ENCODE measurements around the gene FBXW12. TPM values are rescaled to one million over a fixed set of nuclear protein-coding genes. Genes with fewer than 3 reads are reported as not detected.

Gene FBXW12
- total RNA-seq, 1 experiment from 2014 or later = not detected

GRCh38 chr3:48413611-48414010, 41.6 kb downstream of the FBXW12 start:
- H3K27me3 ChIP-seq (ENCODE audit: low read length) = no peaks in the 10 kb centered on the region
- no peak overlapping the region for H2AFZ ChIP-seq (ENCODE audit: low read length)
- H3K9ac ChIP-seq (ENCODE audit: low read length) = no peak overlapping the region
- H3K4me2 ChIP-seq (ENCODE audit: low read depth, low read length, poor library complexity, severe bottlenecking) = no peak overlapping the region
- H3K79me2 ChIP-seq (ENCODE audit: low read length) = no peaks in the 10 kb centered on the region
- H3K36me3 ChIP-seq (ENCODE audit: insufficient read depth, low read length) = no peaks in the 10 kb centered on the region; the same call in 1 of the 2 replicates
- H4K20me1 ChIP-seq (ENCODE audit: insufficient read depth, low read depth, low read length) = no peaks in the 10 kb centered on the region
- H3K9me3 ChIP-seq (ENCODE audit: low read length) = no peaks in the 10 kb centered on the region
- no peak for DNase-seq
- no peaks in the 10 kb centered on the region for H3K9me2 ChIP-seq (replicated peaks; ENCODE audit: insufficient read depth, low read length)
- H3K4me3 ChIP-seq (ENCODE audit: low read length) = no peak overlapping the region
- H3K4me1 ChIP-seq (ENCODE audit: low read length) = no peaks in the 10 kb centered on the region
- H3K27ac ChIP-seq (ENCODE audit: low read length) = no peak overlapping the region

- H3K9me3 ChIP-seq (ENCODE audit: low read length) = no peaks in the 10 kb centered on the region
- no peak overlapping the region for H2AFZ ChIP-seq (ENCODE audit: low read length)
- no peak for DNase-seq
- H3K4me2 ChIP-seq (ENCODE audit: low read depth, low read length, poor library complexity, severe bottlenecking) = no peak overlapping the region
- H4K20me1 ChIP-seq (ENCODE audit: insufficient read depth, low read depth, low read length) = no peaks in the 10 kb centered on the region
- no peaks in the 10 kb centered on the region for H3K9me2 ChIP-seq (replicated peaks; ENCODE audit: insufficient read depth, low read length)
- no peak overlapping the region for H3K4me3 ChIP-seq (ENCODE audit: low read length)
- H3K79me2 ChIP-seq (ENCODE audit: low read length) = no peaks in the 10 kb centered on the region
- H3K27me3 ChIP-seq (ENCODE audit: low read length) = no peaks in the 10 kb centered on the region
- no peaks in the 10 kb centered on the region for H3K4me1 ChIP-seq (ENCODE audit: low read length)
- H3K36me3 ChIP-seq (ENCODE audit: insufficient read depth, low read length) = no peaks in the 10 kb centered on the region; the same call in 1 of the 2 replicates
- H3K27ac ChIP-seq (ENCODE audit: low read length) = no peak overlapping the region
- no peak overlapping the region for H3K9ac ChIP-seq (ENCODE audit: low read length)
Observed at GRCh38 chr3:48414376-48415250, 42.6 kb downstream of the FBXW12 start.

GRCh38 chr3:48415251-48415953, 43.4 kb downstream of the FBXW12 start:
- H3K9me3 ChIP-seq (ENCODE audit: low read length) = no peaks in the 10 kb centered on the region
- no peaks in the 10 kb centered on the region for H3K9me2 ChIP-seq (replicated peaks; ENCODE audit: insufficient read depth, low read length)
- H3K36me3 ChIP-seq (ENCODE audit: insufficient read depth, low read length) = no peaks in the 10 kb centered on the region; the same call in 1 of the 2 replicates

GRCh38 chr3:48416091-48416505, 44.1 kb downstream of the FBXW12 start:
- H3K9me3 ChIP-seq (ENCODE audit: low read length) = no peaks in the 10 kb centered on the region
- no peaks in the 10 kb centered on the region for H3K4me1 ChIP-seq (ENCODE audit: low read length)
- no peak for DNase-seq

More at GRCh38 chr3:48415251-48415953, 43.4 kb downstream of the FBXW12 start:
- H2AFZ ChIP-seq (ENCODE audit: low read length) = no peak overlapping the region
- DNase-seq = no peak
- no peak overlapping the region for H3K9ac ChIP-seq (ENCODE audit: low read length)
- H3K27ac ChIP-seq (ENCODE audit: low read length) = no peak overlapping the region
- no peak overlapping the region for H3K4me2 ChIP-seq (ENCODE audit: low read depth, low read length, poor library complexity, severe bottlenecking)
- no peaks in the 10 kb centered on the region for H3K79me2 ChIP-seq (ENCODE audit: low read length)
- no peaks in the 10 kb centered on the region for H3K27me3 ChIP-seq (ENCODE audit: low read length)
- H4K20me1 ChIP-seq (ENCODE audit: insufficient read depth, low read depth, low read length) = no peaks in the 10 kb centered on the region
- H3K4me1 ChIP-seq (ENCODE audit: low read length) = no peaks in the 10 kb centered on the region
- H3K4me3 ChIP-seq (ENCODE audit: low read length) = no peak overlapping the region

GRCh38 chr3:48416546-48416945, 44.5 kb downstream of the FBXW12 start:
- no peaks in the 10 kb centered on the region for H3K9me2 ChIP-seq (replicated peaks; ENCODE audit: insufficient read depth, low read length)
- no peaks in the 10 kb centered on the region; the same call in 1 of the 2 replicates for H3K36me3 ChIP-seq (ENCODE audit: insufficient read depth, low read length)
- no peaks in the 10 kb centered on the region for H3K4me1 ChIP-seq (ENCODE audit: low read length)
- H3K27ac ChIP-seq (ENCODE audit: low read length) = no peak overlapping the region
- no peak overlapping the region for H3K4me3 ChIP-seq (ENCODE audit: low read length)
- no peak for DNase-seq
- H3K9ac ChIP-seq (ENCODE audit: low read length) = no peak overlapping the region
- H3K79me2 ChIP-seq (ENCODE audit: low read length) = no peaks in the 10 kb centered on the region; the same call in 1 of the 2 replicates
- no peak overlapping the region for H3K4me2 ChIP-seq (ENCODE audit: low read depth, low read length, poor library complexity, severe bottlenecking)
- H3K27me3 ChIP-seq (ENCODE audit: low read length) = no peaks in the 10 kb centered on the region
- no peaks in the 10 kb centered on the region for H3K9me3 ChIP-seq (ENCODE audit: low read length)
- no peak overlapping the region for H2AFZ ChIP-seq (ENCODE audit: low read length)
- no peaks in the 10 kb centered on the region for H4K20me1 ChIP-seq (ENCODE audit: insufficient read depth, low read depth, low read length)

More at GRCh38 chr3:48416091-48416505, 44.1 kb downstream of the FBXW12 start:
- Histone ChIP-seq H2AFZ (ENCODE audit: low read length) (no peak overlapping the region), H3K9me2 (replicated peaks; ENCODE audit: insufficient read depth, low read length) (no peaks in the 10 kb centered on the region), H3K4me2 (ENCODE audit: low read depth, low read length, poor library complexity, severe bottlenecking) (no peak overlapping the region), H4K20me1 (ENCODE audit: insufficient read depth, low read depth, low read length) (no peaks in the 10 kb centered on the region), H3K36me3 (ENCODE audit: insufficient read depth, low read length) (no peaks in the 10 kb centered on the region; the same call in 1 of the 2 replicates), H3K4me3 (ENCODE audit: low read length) (no peak overlapping the region), H3K79me2 (ENCODE audit: low read length) (no peaks in the 10 kb centered on the region), H3K9ac (ENCODE audit: low read length) (no peak overlapping the region), H3K27me3 (ENCODE audit: low read length) (no peaks in the 10 kb centered on the region), H3K27ac (ENCODE audit: low read length) (no peak overlapping the region)

GRCh38 chr3:48417529-48418108, 45.6 kb downstream of the FBXW12 start:
- Histone ChIP-seq H3K4me2 (ENCODE audit: low read depth, low read length, poor library complexity, severe bottlenecking) (no peak overlapping the region), H3K9ac (ENCODE audit: low read length) (no peak overlapping the region)

GRCh38 chr3:48418140-48418539, 46.1 kb downstream of the FBXW12 start:
- Histone ChIP-seq H4K20me1 (ENCODE audit: insufficient read depth, low read depth, low read length) (no peaks in the 10 kb centered on the region), H2AFZ (ENCODE audit: low read length) (no peak overlapping the region), H3K27me3 (ENCODE audit: low read length) (no peaks in the 10 kb centered on the region), H3K4me2 (ENCODE audit: low read depth, low read length, poor library complexity, severe bottlenecking) (no peak overlapping the region), H3K9ac (ENCODE audit: low read length) (no peak overlapping the region), H3K4me3 (ENCODE audit: low read length) (no peak overlapping the region), H3K9me2 (replicated peaks; ENCODE audit: insufficient read depth, low read length) (no peaks in the 10 kb centered on the region), H3K9me3 (ENCODE audit: low read length) (no peaks in the 10 kb centered on the region), H3K36me3 (ENCODE audit: insufficient read depth, low read length) (no peaks in the 10 kb centered on the region; the same call in 1 of the 2 replicates), H3K4me1 (ENCODE audit: low read length) (peaks cover 4% of the 10 kb centered on the region), H3K27ac (ENCODE audit: low read length) (no peak overlapping the region), H3K79me2 (ENCODE audit: low read length) (peaks cover under 1% of the 10 kb centered on the region; the same call in 1 of the 2 replicates)
- no peak for DNase-seq

More at GRCh38 chr3:48417529-48418108, 45.6 kb downstream of the FBXW12 start:
- H2AFZ ChIP-seq (ENCODE audit: low read length) = no peak overlapping the region
- H3K4me3 ChIP-seq (ENCODE audit: low read length) = no peak overlapping the region
- no peak for DNase-seq
- no peaks in the 10 kb centered on the region; the same call in 1 of the 2 replicates for H3K79me2 ChIP-seq (ENCODE audit: low read length)
- no peaks in the 10 kb centered on the region for H3K27me3 ChIP-seq (ENCODE audit: low read length)
- H3K27ac ChIP-seq (ENCODE audit: low read length) = no peak overlapping the region
- no peaks in the 10 kb centered on the region for H4K20me1 ChIP-seq (ENCODE audit: insufficient read depth, low read depth, low read length)
- no peaks in the 10 kb centered on the region for H3K9me3 ChIP-seq (ENCODE audit: low read length)
- H3K36me3 ChIP-seq (ENCODE audit: insufficient read depth, low read length) = no peaks in the 10 kb centered on the region; the same call in 1 of the 2 replicates
- no peaks in the 10 kb centered on the region for H3K4me1 ChIP-seq (ENCODE audit: low read length)
- no peaks in the 10 kb centered on the region for H3K9me2 ChIP-seq (replicated peaks; ENCODE audit: insufficient read depth, low read length)

DNA sequence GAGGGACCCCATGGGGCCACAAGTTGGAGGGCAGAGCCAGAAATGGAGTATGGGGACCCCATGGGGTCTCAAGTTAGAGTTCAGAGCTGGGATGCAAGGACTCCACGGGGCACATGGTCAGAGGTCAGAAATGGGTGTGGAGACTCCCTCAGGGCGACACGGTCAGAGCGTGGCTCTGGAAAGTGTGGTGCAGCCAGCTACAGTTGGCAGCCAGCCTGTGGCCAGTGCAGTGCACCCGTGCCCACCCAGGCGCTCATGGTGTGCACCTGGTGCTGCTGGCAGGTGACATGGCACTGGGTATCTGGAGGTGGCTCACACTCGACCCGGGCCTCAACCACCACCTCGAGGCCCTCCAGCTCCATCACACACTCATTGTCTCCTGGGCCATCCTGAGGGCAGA, 46.6 kb downstream of the FBXW12 start:
- Histone ChIP-seq H3K9me2 (replicated peaks; ENCODE audit: insufficient read depth, low read length) (no peaks in the 10 kb centered on the region), H2AFZ (ENCODE audit: low read length) (no peak overlapping the region), H3K27ac (ENCODE audit: low read length) (no peak overlapping the region), H3K79me2 (ENCODE audit: low read length) (peaks cover 5% of the 10 kb centered on the region; the same call in 1 of the 2 replicates), H4K20me1 (ENCODE audit: insufficient read depth, low read depth, low read length) (no peaks in the 10 kb centered on the region), H3K4me3 (ENCODE audit: low read length) (no peak overlapping the region), H3K9me3 (ENCODE audit: low read length) (no peaks in the 10 kb centered on the region), H3K36me3 (ENCODE audit: insufficient read depth, low read length) (no peaks in the 10 kb centered on the region; the same call in 1 of the 2 replicates), H3K4me1 (ENCODE audit: low read length) (peaks cover 7% of the 10 kb centered on the region), H3K4me2 (ENCODE audit: low read depth, low read length, poor library complexity, severe bottlenecking) (no peak overlapping the region), H3K27me3 (ENCODE audit: low read length) (no peaks in the 10 kb centered on the region), H3K9ac (ENCODE audit: low read length) (no peak overlapping the region)
- DNase-seq = no peak
